B cell (primary cell): ENCODE measurements around the gene IPO5. TPM values are rescaled to one million over a fixed set of nuclear protein-coding genes. Genes with fewer than 3 reads are reported as not detected.

Experiments
- ATAC-seq: fragments of 200-7000 bp; cut with Tn5 transposase; one replicate; pipeline ENCODE4 v1.10.0; 2021; ENCODE audit warnings: low read depth, mild to moderate bottlenecking, moderate number of reproducible peaks, moderate library complexity
- CTCF ChIA-PET: fragments of 350-600 bp; sonication (Branson Sonifier 250); formaldehyde crosslinking; loops from one replicate; lab custom pipeline; 2021; ENCODE audit warnings: antibody characterized with exemption, inconsistent platforms; lab: Charles Lee
- POLR2A ChIA-PET: fragments of 350-600 bp; sonication (Branson Sonifier 250); formaldehyde crosslinking; loops from one replicate; lab custom pipeline; 2021; ENCODE audit warnings: antibody characterized with exemption; lab: Charles Lee
- DNase-seq: peaks from one replicate; pipeline ENCODE4 v3.0.0; 2013
- H2AFZ ChIP-seq: 2 replicates; pipeline ENCODE4 v1.6.1; 2012; ENCODE audit warnings: mild to moderate bottlenecking, low read depth, low read length; ENCODE audit not compliant: insufficient read depth, poor library complexity, severe bottlenecking
- H3K27ac ChIP-seq, 2 donors: 1 replicate in 1 of 2; 2 replicates in 1 of 2; pipeline ENCODE4 v1.5.1; 2012 to 2013; ENCODE audit warnings: low read length in 2 of 2, mild to moderate bottlenecking in 2 of 2, moderate library complexity in 1 of 2
- H3K27me3 ChIP-seq, 4 experiments: fragments of 200-600 bp in 1 of 4; sonication (generic) in 1 of 4; replicated peaks in 1 of 4; 1 replicate in 2 of 4; 2 replicates in 2 of 4; pipeline versions ENCODE4 v1.6.1 to v1.7.0; 2013 to 2016; ENCODE audit warnings: low read length in 3 of 4, mild to moderate bottlenecking in 2 of 4, mixed read lengths in 1 of 4, moderate library complexity in 1 of 4; ENCODE audit not compliant: insufficient read depth in 4 of 4, control insufficient read depth in 3 of 4; ENCODE audit errors: control extremely low read depth in 1 of 4
- H3K36me3 ChIP-seq, 2 experiments: replicated peaks in 1 of 2; 1 replicate in 1 of 2; 2 replicates in 1 of 2; pipeline versions ENCODE4 v1.6.1 to v1.7.1; 2013; ENCODE audit warnings: low read length in 1 of 2; ENCODE audit not compliant: insufficient read depth in 2 of 2, control insufficient read depth in 1 of 2; ENCODE audit errors: control extremely low read depth in 1 of 2, extremely low read depth in 1 of 2
- H3K4me1 ChIP-seq, 2 donors: fragments of 200-600 bp in 1 of 2; sonication (generic) in 1 of 2; 1 replicate in 1 of 2; 2 replicates in 1 of 2; pipeline versions ENCODE4 v1.5.1 to v1.6.1; 2013 to 2017; ENCODE audit warnings: low read length in 2 of 2; ENCODE audit not compliant: control insufficient read depth in 2 of 2, insufficient read depth in 2 of 2
- H3K4me2 ChIP-seq: replicated peaks from 2 replicates; pipeline ENCODE3; 2012; ENCODE audit warnings: mild to moderate bottlenecking, low read depth, low read length; ENCODE audit not compliant: poor library complexity, severe bottlenecking
- H3K4me3 ChIP-seq, 5 experiments: fragments of 200-600 bp in 1 of 5; sonication (generic) in 1 of 5; 1 replicate in 3 of 5; 2 replicates in 2 of 5; pipeline versions ENCODE4 v1.5.1 to v1.7.0; 2011 to 2016; ENCODE audit warnings: low read length in 4 of 5, mild to moderate bottlenecking in 4 of 5, low read depth in 2 of 5, control low read depth in 1 of 5, moderate library complexity in 1 of 5; ENCODE audit not compliant: insufficient read depth in 1 of 5; ENCODE audit errors: control extremely low read depth in 1 of 5, extremely low read depth in 1 of 5
- H3K79me2 ChIP-seq: fragments of 200-600 bp; sonication (generic); one replicate; pipeline ENCODE4 v1.6.0; 2016; ENCODE audit warnings: low read length; ENCODE audit not compliant: control insufficient read depth, insufficient read depth
- H3K9ac ChIP-seq: fragments of 200-600 bp; sonication (generic); 2 replicates; pipeline ENCODE4 v1.6.1; 2017; ENCODE audit warnings: mild to moderate bottlenecking, low read length, moderate library complexity
- H3K9me3 ChIP-seq, 3 donors: one replicate each; pipeline versions ENCODE4 v1.6.1 to v1.7.1; 2013; ENCODE audit warnings: low read length in 2 of 3; ENCODE audit not compliant: control insufficient read depth in 2 of 3, insufficient read depth in 1 of 3; ENCODE audit errors: control extremely low read depth in 1 of 3
- H4K20me1 ChIP-seq: 2 replicates; pipeline ENCODE4 v1.6.0; 2012; ENCODE audit warnings: mild to moderate bottlenecking, low read length; ENCODE audit not compliant: insufficient read depth, control insufficient read depth, poor library complexity, severe bottlenecking
- H3K27ac Mint-ChIP-seq: one replicate; pipeline ENCODE4 v1.8.0; 2021; ENCODE audit warnings: mixed read lengths
- H3K27me3 Mint-ChIP-seq: one replicate; pipeline ENCODE4 v1.8.0; 2021; ENCODE audit warnings: mixed read lengths
- H3K4me1 Mint-ChIP-seq: one replicate; pipeline ENCODE4 v1.8.0; 2021; ENCODE audit warnings: mixed read lengths
- H3K4me3 Mint-ChIP-seq: one replicate; pipeline ENCODE4 v1.8.0; 2021; ENCODE audit warnings: mixed read lengths
- H3K9me3 Mint-ChIP-seq: one replicate; pipeline ENCODE4 v1.8.0; 2022; ENCODE audit warnings: mixed read lengths; ENCODE audit not compliant: insufficient read depth
- EZH2 ChIP-seq: IDR thresholded peaks from 2 replicates; pipeline ENCODE4 v1.6.1; 2012; ENCODE audit warnings: borderline replicate concordance, low read depth, mild to moderate bottlenecking, moderate library complexity, low read length; ENCODE audit not compliant: insufficient read depth, poor library complexity, severe bottlenecking
- WGBS: methylation state at CpG from one replicate; pipeline ENCODE4 v1.1.5; 2013; ENCODE audit warnings: missing lambda C conversion rate; ENCODE audit not compliant: insufficient coverage; 5-methylcytosine and 5-hydroxymethylcytosine counted together
- intact Hi-C: fragments of 100-400 bp; cut with micrococcal nuclease; formaldehyde crosslinking; loops from one replicate; pipeline ENCODE4 v1.10.0; 2022
- polyA plus RNA-seq: library from polyadenylated mRNA; depleted of rRNA; stranded (reverse); fragments of >200 nt; gene quantifications from 2 replicates; pipeline ENCODE4 v1.2.3, GENCODE V29; 2012
- total RNA-seq, 2 donors: library from RNA; stranded (reverse); fragments of 120-200 nt in 1 of 2; gene quantifications; 1 replicate in 1 of 2; 2 replicates in 1 of 2; pipeline versions ENCODE4 v1.2.3 to v1.2.4, GENCODE V29; 2013 to 2022
- TF ChIP-seq, protein P1 (sequence below): fragments of 200-600 bp; IDR thresholded peaks from one replicate; pipeline ENCODE4 v1.8.0; 2022; ENCODE audit warnings: antibody characterized with exemption, mild to moderate bottlenecking

The IPO5 gene
- total and polyA plus RNA-seq, 2 donors (not counting 1 experiment from before 2014, with no cell fraction given) = 25.9 to 76.4 TPM

DNA sequence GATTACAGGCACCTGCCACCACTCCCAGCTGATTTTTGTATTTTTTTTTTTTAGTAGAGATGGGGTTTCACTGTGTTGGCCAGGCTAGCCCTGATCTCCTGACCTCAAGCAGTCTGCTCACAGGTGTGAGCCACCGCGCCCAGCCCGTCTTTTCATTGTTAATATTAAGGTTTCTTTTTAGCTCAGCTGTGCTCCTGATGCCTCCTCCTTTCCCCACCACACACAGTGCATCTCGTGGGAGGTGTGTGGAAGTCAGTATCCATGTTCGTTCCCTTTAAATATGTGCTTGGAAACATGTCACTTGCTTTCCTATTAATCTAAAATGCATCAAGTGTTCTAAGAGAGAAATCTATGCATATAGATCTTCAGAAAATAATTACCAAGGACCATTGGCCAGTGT is 53.5 kb downstream of the IPO5 start:
- ChIA-PET POLR2A (no interaction called here), CTCF (no interaction called here)
- ATAC-seq (no peak), DNase-seq (no peak)
- Histone ChIP-seq H3K36me3 (peaks cover 9 to 70% of the 10 kb centered on the region in 2 experiments), H2AFZ (no peak overlapping the region), H3K4me1 (no peaks in the 10 kb centered on the region), H3K9me3 (no peaks in the 10 kb centered on the region), H3K79me2 (no peaks in the 10 kb centered on the region), H4K20me1 (no peaks in the 10 kb centered on the region), H3K4me3 (no peak overlapping the region), H3K9ac (no peak overlapping the region), H3K27ac (no peak overlapping the region), H3K27me3 (no peaks in the 10 kb centered on the region), H3K4me2 (no peak overlapping the region)
- no peak overlapping the region for H3K4me3 Mint-ChIP-seq
- no peak overlapping the region for H3K27ac Mint-ChIP-seq
- H3K27me3 Mint-ChIP-seq = no peaks in the 10 kb centered on the region
- intact Hi-C loops = no loop called here
- no peak for TF ChIP-seq EZH2
- TF ChIP-seq, protein P1, sequence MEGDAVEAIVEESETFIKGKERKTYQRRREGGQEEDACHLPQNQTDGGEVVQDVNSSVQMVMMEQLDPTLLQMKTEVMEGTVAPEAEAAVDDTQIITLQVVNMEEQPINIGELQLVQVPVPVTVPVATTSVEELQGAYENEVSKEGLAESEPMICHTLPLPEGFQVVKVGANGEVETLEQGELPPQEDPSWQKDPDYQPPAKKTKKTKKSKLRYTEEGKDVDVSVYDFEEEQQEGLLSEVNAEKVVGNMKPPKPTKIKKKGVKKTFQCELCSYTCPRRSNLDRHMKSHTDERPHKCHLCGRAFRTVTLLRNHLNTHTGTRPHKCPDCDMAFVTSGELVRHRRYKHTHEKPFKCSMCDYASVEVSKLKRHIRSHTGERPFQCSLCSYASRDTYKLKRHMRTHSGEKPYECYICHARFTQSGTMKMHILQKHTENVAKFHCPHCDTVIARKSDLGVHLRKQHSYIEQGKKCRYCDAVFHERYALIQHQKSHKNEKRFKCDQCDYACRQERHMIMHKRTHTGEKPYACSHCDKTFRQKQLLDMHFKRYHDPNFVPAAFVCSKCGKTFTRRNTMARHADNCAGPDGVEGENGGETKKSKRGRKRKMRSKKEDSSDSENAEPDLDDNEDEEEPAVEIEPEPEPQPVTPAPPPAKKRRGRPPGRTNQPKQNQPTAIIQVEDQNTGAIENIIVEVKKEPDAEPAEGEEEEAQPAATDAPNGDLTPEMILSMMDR = no peak
- no CpG with 5 or more reads among the region's 5 CpGs for WGBS
- H3K4me1 Mint-ChIP-seq = no peaks in the 10 kb centered on the region
- no peaks in the 10 kb centered on the region for H3K9me3 Mint-ChIP-seq

DNA sequence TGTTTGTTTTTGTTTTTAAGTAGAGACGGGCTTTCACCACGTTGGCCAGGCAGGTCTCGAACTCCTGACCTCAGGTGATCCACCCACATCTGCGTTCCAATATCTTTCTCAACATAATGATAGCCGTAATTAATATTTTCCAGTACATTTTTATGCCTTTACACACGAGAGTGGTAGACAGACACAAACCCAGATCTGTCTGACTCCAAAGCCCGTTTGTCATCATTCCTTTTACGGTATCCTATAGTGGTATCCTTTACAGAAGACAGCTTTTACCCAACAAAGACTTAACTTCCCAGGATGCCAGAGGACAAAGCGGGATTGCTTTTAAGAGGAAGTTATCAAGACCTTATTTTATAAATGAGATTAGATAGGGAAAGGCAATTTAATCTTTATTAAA is 59.8 kb downstream of the IPO5 start:
- ATAC-seq (no peak), DNase-seq (no peak)
- Mint-ChIP-seq H3K4me3 (no peak overlapping the region), H3K27me3 (no peaks in the 10 kb centered on the region), H3K9me3 (no peaks in the 10 kb centered on the region), H3K27ac (no peak overlapping the region), H3K4me1 (no peaks in the 10 kb centered on the region)
- TF ChIP-seq, protein P1 = no peak
- no peak for TF ChIP-seq EZH2
- 100% methylated on average over 2 of the region's 9 CpGs for WGBS
- H3K27ac ChIP-seq = no peak overlapping the region
- ChIA-PET POLR2A (no interaction called here), CTCF (no interaction called here)
- peaks cover 2 to 76% of the 10 kb centered on the region in 2 experiments for H3K36me3 ChIP-seq
- H4K20me1 ChIP-seq = no peaks in the 10 kb centered on the region
- no peaks in the 10 kb centered on the region for H3K9me3 ChIP-seq
- no peaks in the 10 kb centered on the region for H3K4me1 ChIP-seq
- H3K27me3 ChIP-seq = no peaks in the 10 kb centered on the region
- H2AFZ ChIP-seq = no peak overlapping the region
- H3K79me2 ChIP-seq = no peaks in the 10 kb centered on the region
- H3K4me3 ChIP-seq = no peak overlapping the region
- intact Hi-C loops = no loop called here
- H3K9ac ChIP-seq = no peak overlapping the region
- no peak overlapping the region for H3K4me2 ChIP-seq
